ENCODE measurements around the gene DSC1. TPM values are rescaled to one million over a fixed set of nuclear protein-coding genes. Genes with fewer than 3 reads are reported as not detected.

DSC1 gene
- total RNA-seq, 1 donor from 2014 or later: not detected

GRCh38 chr18:31101183-31102024 is 61.3 kb downstream of the DSC1 start:
- peaks cover 54% of the 10 kb centered on the region for H3K27me3 Mint-ChIP-seq (ENCODE audit: unreplicated experiment)
- H3K36me3 Mint-ChIP-seq (ENCODE audit: unreplicated experiment): no peaks in the 10 kb centered on the region
- peaks cover 10% of the 10 kb centered on the region for H3K4me1 Mint-ChIP-seq (ENCODE audit: unreplicated experiment)
- peak overlapping the region; percentile 71 for H3K4me3 Mint-ChIP-seq (ENCODE audit: unreplicated experiment)
- peak; percentile 31 for TF ChIP-seq CTCF (IDR thresholded peaks at IDR 0.05)
- H3K27ac Mint-ChIP-seq (ENCODE audit: unreplicated experiment): no peak overlapping the region
- H3K9me3 Mint-ChIP-seq (ENCODE audit: unreplicated experiment): peaks cover 7% of the 10 kb centered on the region
- DNase-seq (ENCODE audit: extremely low spot score, unreplicated experiment): no peak

GRCh38 chr18:31100436-31101182 is 62.0 kb downstream of the DSC1 start:
- no peak for DNase-seq (ENCODE audit: extremely low spot score, unreplicated experiment)
- Mint-ChIP-seq H3K27me3 (ENCODE audit: unreplicated experiment) (peaks cover 58% of the 10 kb centered on the region), H3K36me3 (ENCODE audit: unreplicated experiment) (no peaks in the 10 kb centered on the region), H3K4me3 (ENCODE audit: unreplicated experiment) (peak overlapping the region; percentile 71), H3K9me3 (ENCODE audit: unreplicated experiment) (peaks cover 7% of the 10 kb centered on the region), H3K4me1 (ENCODE audit: unreplicated experiment) (peaks cover 10% of the 10 kb centered on the region), H3K27ac (ENCODE audit: unreplicated experiment) (peak overlapping the region; percentile 32)
- TF ChIP-seq CTCF (IDR thresholded peaks at IDR 0.05): no peak

GRCh38 chr18:31099450-31100230 is 63.0 kb downstream of the DSC1 start:
- TF ChIP-seq CTCF (IDR thresholded peaks at IDR 0.05): no peak
- no peak overlapping the region for H3K27ac Mint-ChIP-seq (ENCODE audit: unreplicated experiment)
- H3K4me3 Mint-ChIP-seq (ENCODE audit: unreplicated experiment): no peak overlapping the region
- H3K27me3 Mint-ChIP-seq (ENCODE audit: unreplicated experiment): peaks cover 63% of the 10 kb centered on the region
- DNase-seq (ENCODE audit: extremely low spot score, unreplicated experiment): no peak
- H3K9me3 Mint-ChIP-seq (ENCODE audit: unreplicated experiment): peaks cover 7% of the 10 kb centered on the region
- no peaks in the 10 kb centered on the region for H3K36me3 Mint-ChIP-seq (ENCODE audit: unreplicated experiment)
- peaks cover 10% of the 10 kb centered on the region for H3K4me1 Mint-ChIP-seq (ENCODE audit: unreplicated experiment)

GRCh38 chr18:31098878-31099277 is 63.8 kb downstream of the DSC1 start:
- DNase-seq (ENCODE audit: extremely low spot score, unreplicated experiment): no peak
- Mint-ChIP-seq H3K27ac (ENCODE audit: unreplicated experiment) (no peak overlapping the region), H3K27me3 (ENCODE audit: unreplicated experiment) (peaks cover 57% of the 10 kb centered on the region), H3K4me1 (ENCODE audit: unreplicated experiment) (peaks cover 10% of the 10 kb centered on the region), H3K9me3 (ENCODE audit: unreplicated experiment) (peaks cover 7% of the 10 kb centered on the region), H3K4me3 (ENCODE audit: unreplicated experiment) (no peak overlapping the region), H3K36me3 (ENCODE audit: unreplicated experiment) (no peaks in the 10 kb centered on the region)
- no peak for TF ChIP-seq CTCF (IDR thresholded peaks at IDR 0.05)

Measured in osteocyte (in vitro differentiated cells).